Neuronal stem cell (in vitro differentiated cells): ENCODE data around the gene PRRT1.

Source experiments
- DNase-seq: peaks from one replicate; pipeline ENCODE4 v3.0.0-alpha.2; 2013; ENCODE audit warnings: low spot score
- H2AFZ ChIP-seq: one replicate; pipeline ENCODE4 v1.6.1; 2013; ENCODE audit warnings: mild to moderate bottlenecking, low read length, inconsistent platforms
- H2AK5ac ChIP-seq: 2 replicates; pipeline ENCODE4 v1.6.1; 2013; ENCODE audit warnings: low read depth, mild to moderate bottlenecking, inconsistent platforms, low read length, moderate library complexity, mixed read lengths
- H2BK120ac ChIP-seq: 2 replicates; pipeline ENCODE4 v1.6.1; 2013; ENCODE audit warnings: low read depth, mild to moderate bottlenecking, inconsistent platforms, low read length, moderate library complexity, mixed read lengths
- H2BK12ac ChIP-seq: one replicate; pipeline ENCODE4 v1.6.1; 2013; ENCODE audit warnings: low read length, inconsistent platforms
- H2BK15ac ChIP-seq: 2 replicates; pipeline ENCODE4 v1.6.1; 2013; ENCODE audit warnings: mild to moderate bottlenecking, low read length, inconsistent platforms, mixed read lengths
- H2BK5ac ChIP-seq: one replicate; pipeline ENCODE4 v1.6.1; 2013; ENCODE audit warnings: inconsistent platforms, mild to moderate bottlenecking, low read length, moderate library complexity
- H3K14ac ChIP-seq: one replicate; pipeline ENCODE4 v1.6.1; 2013; ENCODE audit warnings: low read length, inconsistent platforms
- H3K18ac ChIP-seq: 2 replicates; pipeline ENCODE4 v1.6.1; 2013; ENCODE audit warnings: low read length, inconsistent platforms
- H3K23ac ChIP-seq: 2 replicates; pipeline ENCODE4 v1.6.1; 2013; ENCODE audit warnings: low read depth, mild to moderate bottlenecking, mixed read lengths, low read length, inconsistent platforms; ENCODE audit not compliant: poor library complexity
- H3K27ac ChIP-seq: replicated peaks from 3 replicates; pipeline ENCODE4 v1.5.1; 2013; ENCODE audit warnings: low read length, inconsistent platforms
- H3K27me3 ChIP-seq, 3 experiments: 2 replicates each; pipeline ENCODE4 v1.6.1; 2013; ENCODE audit warnings: low read length in 3 of 3, mild to moderate bottlenecking in 2 of 3, inconsistent platforms in 1 of 3, low read depth in 1 of 3, mixed read lengths in 1 of 3, moderate library complexity in 1 of 3; ENCODE audit not compliant: control insufficient read depth in 3 of 3, insufficient read depth in 3 of 3
- H3K36me3 ChIP-seq, 2 donors: replicated peaks in 1 of 2; 2 replicates each; pipeline ENCODE4 v1.6.1; 2013; ENCODE audit warnings: low read length in 2 of 2; ENCODE audit not compliant: control insufficient read depth in 2 of 2, insufficient read depth in 2 of 2
- H3K4ac ChIP-seq: 2 replicates; pipeline ENCODE4 v1.6.1; 2013; ENCODE audit warnings: inconsistent platforms, mild to moderate bottlenecking, low read length, moderate library complexity
- H3K4me1 ChIP-seq, 2 donors: 1 replicate in 1 of 2; 2 replicates in 1 of 2; pipeline ENCODE4 v1.6.1; 2013; ENCODE audit warnings: low read length in 2 of 2, low read depth in 1 of 2; ENCODE audit not compliant: control insufficient read depth in 2 of 2, insufficient read depth in 1 of 2
- H3K4me2 ChIP-seq: one replicate; pipeline ENCODE4 v1.6.1; 2013; ENCODE audit warnings: mild to moderate bottlenecking, low read length, inconsistent platforms; ENCODE audit not compliant: insufficient read depth, poor library complexity, severe bottlenecking
- H3K4me3 ChIP-seq, 2 donors: 2 replicates each; pipeline ENCODE4 v1.5.1; 2013; ENCODE audit warnings: low read length in 2 of 2, mild to moderate bottlenecking in 2 of 2, inconsistent platforms in 1 of 2, moderate library complexity in 1 of 2
- H3K79me1 ChIP-seq: one replicate; pipeline ENCODE4 v1.6.1; 2013; ENCODE audit warnings: low read depth, mild to moderate bottlenecking, inconsistent platforms, low read length, moderate library complexity
- H3K9ac ChIP-seq: one replicate; pipeline ENCODE4 v1.6.1; 2013; ENCODE audit warnings: mild to moderate bottlenecking, low read depth, low read length, inconsistent platforms; ENCODE audit not compliant: poor library complexity
- H3K9me3 ChIP-seq, 2 donors: replicated peaks in 1 of 2; 2 replicates each; pipeline versions ENCODE3 to v1.6.1; 2013; ENCODE audit warnings: low read length in 2 of 2, mild to moderate bottlenecking in 2 of 2, inconsistent platforms in 1 of 2, low read depth in 1 of 2, mixed read lengths in 1 of 2, moderate library complexity in 1 of 2; ENCODE audit not compliant: control insufficient read depth in 2 of 2, insufficient read depth in 1 of 2
- H4K8ac ChIP-seq: one replicate; pipeline ENCODE4 v1.6.1; 2013; ENCODE audit warnings: low read depth, mild to moderate bottlenecking, inconsistent platforms, low read length, moderate library complexity
- H4K91ac ChIP-seq: one replicate; pipeline ENCODE4 v1.6.1; 2013; ENCODE audit warnings: low read length, low read depth, mild to moderate bottlenecking, inconsistent platforms; ENCODE audit not compliant: poor library complexity
- WGBS, 2 donors: extraction: QIAGEN DNeasy Blood & Tissue Kit; methylation state at CpG; one replicate each; pipeline ENCODE4 v1.1.7; 2013; ENCODE audit warnings: missing lambda C conversion rate in 2 of 2, mixed read lengths in 1 of 2; ENCODE audit not compliant: insufficient read length in 2 of 2, insufficient replicate concordance in 1 of 2; ENCODE audit errors: extremely low coverage in 2 of 2; 5-methylcytosine and 5-hydroxymethylcytosine counted together

PRRT1 gene

DNA sequence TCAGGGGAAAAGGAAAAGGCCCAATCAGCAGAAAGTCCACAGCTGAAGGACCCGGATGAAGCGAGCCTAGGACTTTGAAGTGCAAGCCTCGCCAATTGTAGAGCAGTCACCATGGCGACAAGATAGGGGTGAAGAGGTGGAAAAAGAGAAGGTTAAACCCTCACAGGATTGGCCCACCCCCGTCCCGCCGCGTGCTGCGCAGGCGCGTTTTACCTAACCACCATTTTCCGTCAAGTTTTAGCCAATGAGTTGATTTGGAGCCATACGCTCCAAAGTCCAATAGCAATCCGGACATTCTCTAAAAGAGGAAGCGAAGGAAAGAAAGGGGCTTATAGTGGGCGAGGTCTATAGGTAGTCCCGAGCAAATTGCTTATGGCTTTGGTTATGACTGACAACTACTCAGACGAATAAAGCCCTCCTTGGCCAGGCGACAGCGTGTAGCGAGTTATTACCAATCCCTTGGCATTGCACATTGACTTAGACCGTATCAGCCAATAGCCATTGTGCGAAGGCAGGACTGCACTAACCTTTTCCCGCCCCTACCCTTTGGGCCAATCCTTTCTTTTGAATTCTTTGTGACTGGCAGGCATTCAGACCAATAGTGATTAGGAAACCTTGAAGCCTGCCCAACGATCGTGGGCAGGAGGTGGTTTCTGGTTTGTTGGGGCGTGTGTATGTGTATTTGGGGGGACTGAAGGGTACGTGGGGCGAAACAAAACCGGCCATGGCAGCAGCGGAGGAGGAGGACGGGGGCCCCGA, 26.2 kb upstream of the PRRT1 start, which contains the start of gene RNF5:
RNF5 (plus strand) TSS at position 618 of the 759 bp plus-strand sequence; CDS start at position 725, 107 bp downstream.
- Histone ChIP-seq H3K9me3 (no peaks in the 10 kb centered on the region), H2BK120ac (no peak within 1 kb of the TSS), H2BK12ac (no peak within 1 kb of the TSS), H3K4me1 (peaks cover 9 to 16% of the 10 kb centered on the region in 2 donors), H3K79me1 (peaks cover 3% of the 10 kb centered on the region), H2BK5ac (peak within 1 kb of the TSS; percentile 84), H3K9ac (peak within 1 kb of the TSS; percentile 78), H3K4me2 (peak within 1 kb of the TSS; percentile 68), H3K27me3 (no peaks in the 10 kb centered on the region), H2AFZ (peak within 1 kb of the TSS; percentile 55), H3K18ac (peak within 1 kb of the TSS; percentile 58), H2AK5ac (no peak within 1 kb of the TSS), H3K36me3 (peaks cover 18 to 44% of the 10 kb centered on the region in 2 donors), H2BK15ac (peak within 1 kb of the TSS; percentile 1), H3K23ac (peak within 1 kb of the TSS; percentile 39), H3K4me3 (peak within 1 kb of the TSS; percentile 72 to 86), H3K4ac (no peak within 1 kb of the TSS), H3K27ac (peak within 1 kb of the TSS; percentile 99), H3K14ac (no peak within 1 kb of the TSS), H4K91ac (no peak within 1 kb of the TSS), H4K8ac (no peak within 1 kb of the TSS)
- peak; percentile 100 for DNase-seq
- WGBS, 2 donors = no CpG with 5 or more reads among the region's 33 CpGs

DNA sequence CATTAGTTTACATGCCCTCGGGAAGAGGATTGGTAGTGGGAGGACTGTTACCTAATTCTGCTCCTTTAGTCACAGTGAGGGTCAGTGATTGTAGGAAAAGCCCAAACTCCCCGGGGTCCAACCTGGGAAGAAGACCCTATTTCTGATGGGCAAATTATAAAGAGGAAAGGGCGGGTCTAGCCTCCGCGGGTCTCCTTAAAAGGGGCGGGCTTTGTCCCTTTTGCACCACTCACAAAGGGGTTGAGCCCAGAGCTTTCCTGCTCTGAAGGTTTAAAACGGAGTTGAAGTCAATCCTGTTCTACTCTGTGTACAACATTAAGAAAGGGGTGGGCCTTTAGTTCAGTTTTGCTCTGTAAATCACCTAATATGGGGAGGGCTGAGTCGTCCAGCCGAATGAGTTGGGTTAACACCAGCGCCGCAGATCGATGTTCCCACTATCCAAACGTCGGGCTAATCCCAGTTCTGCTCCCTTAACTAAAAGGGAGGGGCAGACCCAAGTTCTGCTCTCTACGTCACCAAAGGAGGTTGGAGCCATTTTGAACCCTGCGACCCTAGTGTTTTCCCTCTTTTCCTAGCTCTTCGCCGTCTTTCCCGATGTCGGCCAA, 25.5 kb upstream of the PRRT1 start:
- peak overlapping the region; percentile 13 for H2BK5ac ChIP-seq
- peak overlapping the region; percentile 73 for H3K9ac ChIP-seq
- H3K9me3 ChIP-seq = no peaks in the 10 kb centered on the region
- no peak overlapping the region for H2AK5ac ChIP-seq
- peaks cover 9 to 16% of the 10 kb centered on the region in 2 donors for H3K4me1 ChIP-seq
- peaks cover 12 to 37% of the 10 kb centered on the region in 2 donors for H3K36me3 ChIP-seq
- WGBS, 2 donors = no CpG with 5 or more reads among the region's 20 CpGs
- no peak overlapping the region for H3K4ac ChIP-seq
- no peak overlapping the region for H4K91ac ChIP-seq
- H3K18ac ChIP-seq = peak overlapping the region; percentile 73
- H2BK120ac ChIP-seq = no peak overlapping the region
- no peak overlapping the region for H2BK12ac ChIP-seq
- H3K79me1 ChIP-seq = peaks cover 3% of the 10 kb centered on the region
- DNase-seq = no peak
- H4K8ac ChIP-seq = no peak overlapping the region
- no peak overlapping the region for H3K23ac ChIP-seq
- H2AFZ ChIP-seq = peak overlapping the region; percentile 53
- H3K4me2 ChIP-seq = peak overlapping the region; percentile 68
- peak overlapping the region; percentile 99 for H3K27ac ChIP-seq
- peak overlapping the region; percentile 72 for H3K4me3 ChIP-seq
- no peak overlapping the region for H2BK15ac ChIP-seq
- no peaks in the 10 kb centered on the region for H3K27me3 ChIP-seq
- H3K14ac ChIP-seq = no peak overlapping the region

DNA sequence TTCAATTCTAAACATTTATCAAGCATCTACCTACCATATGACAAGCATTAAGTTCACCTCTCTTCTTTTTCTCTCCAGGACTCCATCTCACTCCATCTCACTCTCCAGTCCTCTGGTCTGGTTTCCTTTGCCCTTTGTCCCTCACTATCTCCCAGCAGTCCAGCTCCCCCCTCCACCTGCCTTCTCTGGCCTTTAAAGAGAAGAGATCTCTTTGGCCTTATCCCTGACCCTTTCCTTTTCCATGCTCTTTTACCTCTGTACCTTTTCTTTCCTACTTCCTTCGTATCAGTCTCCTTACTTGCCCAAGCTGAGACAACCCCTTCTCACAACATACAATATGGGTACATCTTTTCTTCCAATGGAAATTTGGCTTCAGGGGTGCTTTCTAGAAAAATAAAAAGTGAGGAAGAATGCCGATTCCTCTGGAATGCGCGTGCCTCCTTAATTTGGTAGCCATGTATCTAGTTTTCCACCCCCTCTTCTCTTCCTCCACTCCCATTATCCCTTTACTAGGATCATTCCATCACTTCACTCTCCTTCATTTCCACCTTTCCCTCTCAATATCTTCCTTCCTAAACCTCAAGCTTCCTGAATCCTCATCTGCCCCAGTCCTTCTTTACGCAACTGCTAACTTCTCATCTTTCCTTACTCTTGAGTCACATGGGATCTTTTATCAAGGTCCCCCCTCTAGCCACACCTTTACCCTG, 24.9 kb upstream of the PRRT1 start:
- Histone ChIP-seq H3K18ac (peak overlapping the region; percentile 73), H3K14ac (no peak overlapping the region), H3K4me1 (peaks cover 9 to 16% of the 10 kb centered on the region in 2 donors), H3K9ac (no peak overlapping the region), H3K27me3 (no peaks in the 10 kb centered on the region), H3K36me3 (peaks cover 8 to 34% of the 10 kb centered on the region in 2 donors), H4K91ac (no peak overlapping the region), H3K79me1 (peaks cover 3% of the 10 kb centered on the region), H2AK5ac (no peak overlapping the region), H2BK120ac (no peak overlapping the region), H3K9me3 (no peaks in the 10 kb centered on the region), H3K4me3 (peak overlapping the region; percentile 72), H3K4ac (no peak overlapping the region), H4K8ac (no peak overlapping the region), H3K23ac (no peak overlapping the region), H3K27ac (peak overlapping the region; percentile 99), H2BK12ac (no peak overlapping the region), H3K4me2 (peak overlapping the region; percentile 68), H2AFZ (peak overlapping the region; percentile 53), H2BK5ac (peak overlapping the region; percentile 13), H2BK15ac (no peak overlapping the region)
- no CpG with 5 or more reads among the region's 5 CpGs for WGBS, 2 donors
- DNase-seq = no peak
